ENCODE results near the gene WFIKKN1. TPM values are rescaled to one million over a fixed set of nuclear protein-coding genes. Genes with fewer than 3 reads are reported as not detected.
A peak's percentile ranks its signal among the peaks of the same experiment; 100 is the strongest.

The WFIKKN1 gene
- total RNA-seq, 1 donor from 2014 or later = 0.89 TPM

DNA sequence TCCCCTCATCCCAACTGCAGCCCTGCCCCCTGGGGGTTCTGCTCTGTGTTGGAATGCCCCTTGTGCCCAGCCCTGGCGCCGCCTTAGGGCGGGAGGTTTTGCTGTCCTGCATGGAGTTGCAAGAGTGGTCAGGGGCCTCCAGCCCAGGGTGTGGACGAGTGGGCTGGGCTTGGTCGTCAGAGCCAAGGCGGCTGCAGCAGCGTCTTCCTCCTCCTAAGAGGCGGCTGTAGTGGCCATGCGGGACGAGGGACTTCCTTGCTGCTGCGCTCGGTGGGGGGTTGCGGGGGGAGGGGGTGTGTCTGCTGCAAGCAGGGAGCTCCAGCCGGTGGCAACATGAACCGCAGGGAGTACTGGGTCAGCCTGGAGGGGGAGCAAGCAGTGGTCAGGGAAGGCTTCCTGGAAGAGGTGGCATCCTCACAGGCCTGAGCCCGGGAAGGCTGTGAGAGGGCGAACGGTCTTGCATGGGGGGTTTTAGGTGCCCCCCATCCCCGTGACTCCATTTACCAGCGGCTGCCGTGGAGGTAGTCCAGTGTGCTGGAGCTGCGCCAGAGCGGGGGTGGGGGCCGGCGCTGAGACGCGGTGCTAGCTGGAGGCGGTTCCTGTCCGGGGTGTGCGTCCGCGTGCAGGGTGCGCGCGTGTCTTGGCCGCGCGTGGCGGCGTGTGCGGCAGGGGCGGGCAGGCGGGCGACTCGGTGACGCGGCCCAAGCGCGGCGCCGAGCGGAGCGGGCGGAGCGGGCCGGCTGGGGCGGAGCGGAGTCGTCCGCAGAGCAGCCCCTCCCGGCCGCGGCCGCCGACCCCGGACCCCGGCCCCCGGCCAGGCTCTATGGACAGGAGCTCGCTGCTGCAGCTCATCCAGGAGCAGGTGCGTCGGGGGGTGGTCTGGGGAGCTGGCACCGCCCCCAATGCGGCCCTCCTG, 44.4 kb downstream of the WFIKKN1 start, which contains the start of gene RHBDL1:
Gene RHBDL1, plus strand, starts transcription at position 704 of the 916 bp plus-strand sequence. Its CDS starts 120 bp downstream, at position 824.
- Histone ChIP-seq H3K4me2 (ENCODE audit: low read length) (peak within 1 kb of the TSS; percentile 82), H3K36me3 (ENCODE audit: insufficient read depth, low read length) (no peaks in the 10 kb centered on the region), H4K20me1 (ENCODE audit: insufficient read depth, low read length) (peaks cover 44% of the 10 kb centered on the region), H3K4me3 (ENCODE audit: insufficient read depth, low read depth, low read length) (peak within 1 kb of the TSS; percentile 39), H3K27ac (ENCODE audit: low read depth, low read length) (no peak within 1 kb of the TSS), H3K79me2 (ENCODE audit: insufficient read depth, low read length) (peaks cover 11% of the 10 kb centered on the region), H3K9me3 (ENCODE audit: insufficient read depth, low read depth, low read length) (no peaks in the 10 kb centered on the region), H3K4me1 (ENCODE audit: insufficient read depth, low read length) (peaks cover 9% of the 10 kb centered on the region), H2AFZ (ENCODE audit: low read depth, low read length) (no peak within 1 kb of the TSS), H3K27me3 (ENCODE audit: insufficient read depth, low read length) (no peaks in the 10 kb centered on the region), H3K9ac (ENCODE audit: low read length) (no peak within 1 kb of the TSS)
- H3K9me3 Mint-ChIP-seq (ENCODE audit: unreplicated experiment) = no peaks in the 10 kb centered on the region
- TF ChIP-seq, protein P1, sequence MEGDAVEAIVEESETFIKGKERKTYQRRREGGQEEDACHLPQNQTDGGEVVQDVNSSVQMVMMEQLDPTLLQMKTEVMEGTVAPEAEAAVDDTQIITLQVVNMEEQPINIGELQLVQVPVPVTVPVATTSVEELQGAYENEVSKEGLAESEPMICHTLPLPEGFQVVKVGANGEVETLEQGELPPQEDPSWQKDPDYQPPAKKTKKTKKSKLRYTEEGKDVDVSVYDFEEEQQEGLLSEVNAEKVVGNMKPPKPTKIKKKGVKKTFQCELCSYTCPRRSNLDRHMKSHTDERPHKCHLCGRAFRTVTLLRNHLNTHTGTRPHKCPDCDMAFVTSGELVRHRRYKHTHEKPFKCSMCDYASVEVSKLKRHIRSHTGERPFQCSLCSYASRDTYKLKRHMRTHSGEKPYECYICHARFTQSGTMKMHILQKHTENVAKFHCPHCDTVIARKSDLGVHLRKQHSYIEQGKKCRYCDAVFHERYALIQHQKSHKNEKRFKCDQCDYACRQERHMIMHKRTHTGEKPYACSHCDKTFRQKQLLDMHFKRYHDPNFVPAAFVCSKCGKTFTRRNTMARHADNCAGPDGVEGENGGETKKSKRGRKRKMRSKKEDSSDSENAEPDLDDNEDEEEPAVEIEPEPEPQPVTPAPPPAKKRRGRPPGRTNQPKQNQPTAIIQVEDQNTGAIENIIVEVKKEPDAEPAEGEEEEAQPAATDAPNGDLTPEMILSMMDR (IDR thresholded peaks at IDR 0.05; ENCODE audit: insufficient read depth, low read depth, low read length) = no peak
- TF ChIP-seq EZH2 (IDR thresholded peaks at IDR 0.05; ENCODE audit: insufficient read depth, low read length) = no peak
- no peak within 1 kb of the TSS for H3K27ac Mint-ChIP-seq (ENCODE audit: unreplicated experiment)
- H3K27me3 Mint-ChIP-seq (ENCODE audit: low read depth, unreplicated experiment) = no peaks in the 10 kb centered on the region
- H3K36me3 Mint-ChIP-seq (ENCODE audit: low read depth, unreplicated experiment) = peaks cover 2% of the 10 kb centered on the region
- DNase-seq (ENCODE audit: low read depth) (peak; percentile 26), FAIRE-seq (no peak)
- no peak within 1 kb of the TSS for H3K4me3 Mint-ChIP-seq (ENCODE audit: unreplicated experiment)
- peaks cover 2% of the 10 kb centered on the region for H3K4me1 Mint-ChIP-seq (ENCODE audit: low read depth, unreplicated experiment)

DNA sequence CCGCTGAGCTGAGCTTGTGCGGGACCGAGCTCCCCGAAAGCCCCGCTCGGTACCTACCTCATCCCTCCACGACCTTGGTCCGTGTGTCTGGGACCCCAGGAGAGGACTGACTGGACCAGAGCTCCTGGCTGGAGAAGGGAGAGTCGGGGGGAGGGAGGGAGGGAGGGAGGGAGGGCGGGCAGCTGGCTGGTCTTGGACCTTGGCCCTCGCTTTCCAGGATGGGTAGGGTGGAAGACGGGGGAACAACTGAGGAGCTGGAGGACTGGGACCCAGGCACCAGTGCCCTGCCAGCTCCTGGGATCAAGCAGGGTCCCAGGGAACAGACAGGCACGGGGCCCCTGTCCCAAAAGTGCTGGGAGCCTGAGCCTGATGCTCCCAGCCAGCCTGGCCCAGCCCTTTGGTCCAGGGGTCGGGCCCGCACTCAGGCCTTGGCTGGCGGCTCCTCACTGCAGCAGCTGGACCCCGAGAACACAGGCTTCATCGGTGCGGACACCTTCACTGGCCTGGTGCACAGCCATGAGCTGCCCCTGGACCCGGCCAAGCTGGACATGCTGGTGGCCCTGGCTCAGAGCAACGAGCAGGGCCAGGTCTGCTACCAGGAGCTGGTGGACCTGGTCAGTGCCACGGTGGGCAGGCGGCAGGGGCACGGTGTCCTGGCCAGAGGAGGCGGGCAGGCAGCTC, 45.2 kb downstream of the WFIKKN1 start:
- H3K27me3 ChIP-seq (ENCODE audit: insufficient read depth, low read length) = no peaks in the 10 kb centered on the region
- Mint-ChIP-seq H3K27ac (ENCODE audit: unreplicated experiment) (no peak overlapping the region), H3K4me3 (ENCODE audit: unreplicated experiment) (no peak overlapping the region), H3K9me3 (ENCODE audit: unreplicated experiment) (no peaks in the 10 kb centered on the region), H3K4me1 (ENCODE audit: low read depth, unreplicated experiment) (peaks cover 2% of the 10 kb centered on the region), H3K27me3 (ENCODE audit: low read depth, unreplicated experiment) (no peaks in the 10 kb centered on the region), H3K36me3 (ENCODE audit: low read depth, unreplicated experiment) (peaks cover 2% of the 10 kb centered on the region)
- no peak overlapping the region for H3K27ac ChIP-seq (ENCODE audit: low read depth, low read length)
- H3K4me1 ChIP-seq (ENCODE audit: insufficient read depth, low read length) = peaks cover 13% of the 10 kb centered on the region
- H2AFZ ChIP-seq (ENCODE audit: low read depth, low read length) = no peak overlapping the region
- H4K20me1 ChIP-seq (ENCODE audit: insufficient read depth, low read length) = peaks cover 46% of the 10 kb centered on the region
- TF ChIP-seq, protein P1 (IDR thresholded peaks at IDR 0.05; ENCODE audit: insufficient read depth, low read depth, low read length) = no peak
- no peak for TF ChIP-seq EZH2 (IDR thresholded peaks at IDR 0.05; ENCODE audit: insufficient read depth, low read length)
- H3K9me3 ChIP-seq (ENCODE audit: insufficient read depth, low read depth, low read length) = no peaks in the 10 kb centered on the region
- FAIRE-seq = no peak
- peaks cover 13% of the 10 kb centered on the region for H3K79me2 ChIP-seq (ENCODE audit: insufficient read depth, low read length)
- peak overlapping the region; percentile 39 for H3K4me3 ChIP-seq (ENCODE audit: insufficient read depth, low read depth, low read length)
- DNase-seq (ENCODE audit: low read depth) = no peak
- no peaks in the 10 kb centered on the region for H3K36me3 ChIP-seq (ENCODE audit: insufficient read depth, low read length)
- peak overlapping the region; percentile 82 for H3K4me2 ChIP-seq (ENCODE audit: low read length)
- no peak overlapping the region for H3K9ac ChIP-seq (ENCODE audit: low read length)
